ENCODE results near the gene SUSD2.
"Not testable (repeated sequence)": the region's sequence is repeated elsewhere in the genome, so short reads cannot be mapped to it uniquely, and the experiment has no call there.

The SUSD2 gene

GRCh38 chr22:24181088-24181995, at the start of gene SUSD2:
TSS of gene SUSD2 (plus strand) at chr22:24181487. CDS start at chr22:24181520, 33 bp downstream.
- no peaks in the 10 kb centered on the region for H3K27me3 ChIP-seq (ENCODE audit: low read depth, low read length)
- H3K4me1 ChIP-seq (ENCODE audit: control insufficient read depth in 1 of 2, insufficient read depth in 2 of 2, low read length in 2 of 2) = peaks cover 0 to 25% of the 10 kb centered on the region in 2 donors
- no peaks in the 10 kb centered on the region for H3K9me3 ChIP-seq (ENCODE audit: control insufficient read depth in 1 of 2, low read length in 2 of 2)
- no peak within 1 kb of the TSS for H3K27ac ChIP-seq (ENCODE audit: low read length)
- H3K36me3 ChIP-seq (ENCODE audit: control insufficient read depth in 1 of 2, insufficient read depth in 2 of 2, low read length in 2 of 2) = peaks cover 0 to 20% of the 10 kb centered on the region in 2 donors
- H3K4me3 ChIP-seq (ENCODE audit: low read depth in 1 of 2, low read length in 2 of 2) = peak within 1 kb of the TSS; percentile 7 to 45

GRCh38 chr22:24133187-24133965, 47.9 kb upstream of the SUSD2 start:
- no peak overlapping the region for H3K27ac ChIP-seq (ENCODE audit: low read length)
- H3K4me1 ChIP-seq (ENCODE audit: control insufficient read depth in 1 of 2, insufficient read depth in 2 of 2, low read length in 2 of 2) = peaks cover 0 to 22% of the 10 kb centered on the region in 2 donors
- H3K36me3 ChIP-seq (ENCODE audit: control insufficient read depth in 1 of 2, insufficient read depth in 2 of 2, low read length in 2 of 2) = peaks cover 0 to 11% of the 10 kb centered on the region in 2 donors
- no peak overlapping the region for H3K4me3 ChIP-seq (ENCODE audit: low read depth in 1 of 2, low read length in 2 of 2)
- no peaks in the 10 kb centered on the region for H3K9me3 ChIP-seq (ENCODE audit: control insufficient read depth in 1 of 2, low read length in 2 of 2)
- no peaks in the 10 kb centered on the region for H3K27me3 ChIP-seq (ENCODE audit: low read depth, low read length)

- Histone ChIP-seq H3K36me3 (ENCODE audit: control insufficient read depth in 1 of 2, insufficient read depth in 2 of 2, low read length in 2 of 2) (peaks cover 0 to 11% of the 10 kb centered on the region in 2 donors), H3K27ac (ENCODE audit: low read length) (no peak overlapping the region), H3K9me3 (ENCODE audit: control insufficient read depth in 1 of 2, low read length in 2 of 2) (no peaks in the 10 kb centered on the region), H3K27me3 (ENCODE audit: low read depth, low read length) (no peaks in the 10 kb centered on the region), H3K4me3 (ENCODE audit: low read depth in 1 of 2, low read length in 2 of 2) (no peak overlapping the region), H3K4me1 (ENCODE audit: control insufficient read depth in 1 of 2, insufficient read depth in 2 of 2, low read length in 2 of 2) (peaks cover 0 to 22% of the 10 kb centered on the region in 2 donors)
Measured at GRCh38 chr22:24134090-24134846, 47.0 kb upstream of the SUSD2 start.

GRCh38 chr22:24136533-24136932, 44.8 kb upstream of the SUSD2 start:
- H3K4me1 ChIP-seq (ENCODE audit: control insufficient read depth in 1 of 2, insufficient read depth in 2 of 2, low read length in 2 of 2) = peaks cover 0 to 41% of the 10 kb centered on the region in 2 donors
- H3K27ac ChIP-seq (ENCODE audit: low read length); H3K4me3 ChIP-seq (ENCODE audit: low read depth in 1 of 2, low read length in 2 of 2); H3K27me3 ChIP-seq (ENCODE audit: low read depth, low read length); H3K36me3 ChIP-seq (ENCODE audit: control insufficient read depth in 1 of 2, insufficient read depth in 2 of 2, low read length in 2 of 2); H3K9me3 ChIP-seq (ENCODE audit: control insufficient read depth in 1 of 2, low read length in 2 of 2): not testable (repeated sequence)

- H3K9me3 ChIP-seq (ENCODE audit: control insufficient read depth in 1 of 2, low read length in 2 of 2) = no peaks in the 10 kb centered on the region
- H3K27me3 ChIP-seq (ENCODE audit: low read depth, low read length) = no peaks in the 10 kb centered on the region
- H3K4me1 ChIP-seq (ENCODE audit: control insufficient read depth in 1 of 2, insufficient read depth in 2 of 2, low read length in 2 of 2) = peaks cover under 1 to 47% of the 10 kb centered on the region in 2 donors
- H3K4me3 ChIP-seq (ENCODE audit: low read depth in 1 of 2, low read length in 2 of 2) = no peak overlapping the region
- no peak overlapping the region for H3K27ac ChIP-seq (ENCODE audit: low read length)
- peaks cover under 1 to 5% of the 10 kb centered on the region in 2 donors for H3K36me3 ChIP-seq (ENCODE audit: control insufficient read depth in 1 of 2, insufficient read depth in 2 of 2, low read length in 2 of 2)
Measured at GRCh38 chr22:24137595-24137994, 43.7 kb upstream of the SUSD2 start.

- no peaks in the 10 kb centered on the region for H3K9me3 ChIP-seq (ENCODE audit: control insufficient read depth in 1 of 2, low read length in 2 of 2)
- peaks cover 4 to 47% of the 10 kb centered on the region in 2 donors for H3K4me1 ChIP-seq (ENCODE audit: control insufficient read depth in 1 of 2, insufficient read depth in 2 of 2, low read length in 2 of 2)
- H3K36me3 ChIP-seq (ENCODE audit: control insufficient read depth in 1 of 2, insufficient read depth in 2 of 2, low read length in 2 of 2) = peaks cover 5% of the 10 kb centered on the region in 2 donors
- H3K27ac ChIP-seq (ENCODE audit: low read length) = no peak overlapping the region
- H3K27me3 ChIP-seq (ENCODE audit: low read depth, low read length) = no peaks in the 10 kb centered on the region
- no peak overlapping the region for H3K4me3 ChIP-seq (ENCODE audit: low read depth in 1 of 2, low read length in 2 of 2)
Measured at GRCh38 chr22:24138649-24139420, 42.5 kb upstream of the SUSD2 start.

- Histone ChIP-seq H3K36me3 (ENCODE audit: control insufficient read depth in 1 of 2, insufficient read depth in 2 of 2, low read length in 2 of 2) (peaks cover 4 to 5% of the 10 kb centered on the region in 2 donors), H3K27me3 (ENCODE audit: low read depth, low read length) (no peaks in the 10 kb centered on the region), H3K27ac (ENCODE audit: low read length) (no peak overlapping the region), H3K4me1 (ENCODE audit: control insufficient read depth in 1 of 2, insufficient read depth in 2 of 2, low read length in 2 of 2) (peaks cover 9 to 61% of the 10 kb centered on the region in 2 donors), H3K4me3 (ENCODE audit: low read depth in 1 of 2, low read length in 2 of 2) (no peak overlapping the region), H3K9me3 (ENCODE audit: control insufficient read depth in 1 of 2, low read length in 2 of 2) (no peaks in the 10 kb centered on the region)
Measured at GRCh38 chr22:24140357-24140756, 40.9 kb upstream of the SUSD2 start.

- Histone ChIP-seq H3K4me1 (ENCODE audit: control insufficient read depth in 1 of 2, insufficient read depth in 2 of 2, low read length in 2 of 2) (peaks cover 18 to 74% of the 10 kb centered on the region in 2 donors), H3K36me3 (ENCODE audit: control insufficient read depth in 1 of 2, insufficient read depth in 2 of 2, low read length in 2 of 2) (peaks cover 0 to 5% of the 10 kb centered on the region in 2 donors), H3K27me3 (ENCODE audit: low read depth, low read length) (no peaks in the 10 kb centered on the region), H3K9me3 (ENCODE audit: control insufficient read depth in 1 of 2, low read length in 2 of 2) (no peaks in the 10 kb centered on the region), H3K27ac (ENCODE audit: low read length) (no peak overlapping the region), H3K4me3 (ENCODE audit: low read depth in 1 of 2, low read length in 2 of 2) (no peak overlapping the region)
Measured at GRCh38 chr22:24141586-24141985, 39.7 kb upstream of the SUSD2 start.

GRCh38 chr22:24142241-24142640, 39.0 kb upstream of the SUSD2 start:
- Histone ChIP-seq H3K9me3 (ENCODE audit: control insufficient read depth in 1 of 2, low read length in 2 of 2) (no peaks in the 10 kb centered on the region), H3K4me1 (ENCODE audit: control insufficient read depth in 1 of 2, insufficient read depth in 2 of 2, low read length in 2 of 2) (peaks cover 18 to 75% of the 10 kb centered on the region in 2 donors), H3K27ac (ENCODE audit: low read length) (no peak overlapping the region), H3K27me3 (ENCODE audit: low read depth, low read length) (no peaks in the 10 kb centered on the region), H3K4me3 (ENCODE audit: low read depth in 1 of 2, low read length in 2 of 2) (no peak overlapping the region), H3K36me3 (ENCODE audit: control insufficient read depth in 1 of 2, insufficient read depth in 2 of 2, low read length in 2 of 2) (peaks cover 0 to 5% of the 10 kb centered on the region in 2 donors)

- no peak overlapping the region for H3K4me3 ChIP-seq (ENCODE audit: low read depth in 1 of 2, low read length in 2 of 2)
- H3K36me3 ChIP-seq (ENCODE audit: control insufficient read depth in 1 of 2, insufficient read depth in 2 of 2, low read length in 2 of 2) = peaks cover 0 to 5% of the 10 kb centered on the region in 2 donors
- H3K4me1 ChIP-seq (ENCODE audit: control insufficient read depth in 1 of 2, insufficient read depth in 2 of 2, low read length in 2 of 2) = peaks cover 23 to 75% of the 10 kb centered on the region in 2 donors
- no peaks in the 10 kb centered on the region for H3K27me3 ChIP-seq (ENCODE audit: low read depth, low read length)
- H3K9me3 ChIP-seq (ENCODE audit: control insufficient read depth in 1 of 2, low read length in 2 of 2) = no peaks in the 10 kb centered on the region
- no peak overlapping the region for H3K27ac ChIP-seq (ENCODE audit: low read length)
Measured at GRCh38 chr22:24142831-24143230, 38.5 kb upstream of the SUSD2 start.
